H1 (cell line): ENCODE results near the gene POLR3A. TPM values are rescaled to one million over a fixed set of nuclear protein-coding genes. Genes with fewer than 3 reads are reported as not detected.

Experiments
- SUZ12 ChIP-seq: fragments of 200-600 bp; sonication (generic); IDR thresholded peaks from 2 replicates; pipeline ENCODE4 v1.6.1; 2012; ENCODE audit warnings: mild to moderate bottlenecking, inconsistent platforms, low read length, moderate library complexity, mixed read lengths
- YY1 ChIP-seq: IDR thresholded peaks from 2 replicates; pipeline ENCODE4 v1.6.1; 2011; ENCODE audit warnings: low read depth, mild to moderate bottlenecking, low read length
- polyA plus RNA-seq, 7 experiments: library from polyadenylated mRNA; depleted of rRNA in 3 of 7; stranded (reverse) in 5 of 7; unstranded in 2 of 7; fragments of >200 nt in 5 of 7; fragments of 200-250 nt in 2 of 7; gene quantifications; 1 replicate in 5 of 7; 2 replicates in 1 of 7; 4 replicates in 1 of 7; pipeline versions ENCODE4 v1.2.1 to v1.2.3, GENCODE V29; 2011 to 2013; ENCODE audit warnings: missing spikeins in 2 of 7, mixed read lengths in 2 of 7
- total RNA-seq: library from RNA; stranded (reverse); fragmentation: NEBNext Ultra II Directional; extraction: Animal tissue kit (Norgen Biotek cat#: 25700); gene quantifications from 2 replicates; pipeline ENCODE4 v1.2.1, GENCODE V29; 2021
- TF ChIP-seq, protein P1 (sequence below): fragments of 300-600 bp; sonication (generic); IDR thresholded peaks from 2 replicates; pipeline ENCODE4 v1.7.1; 2012; ENCODE audit warnings: low read length, moderate library complexity, mild to moderate bottlenecking, inconsistent platforms; ENCODE audit not compliant: insufficient replicate concordance

The POLR3A gene
- total and polyA plus RNA-seq, 2 of the 8 experiments (the other 6 are each of a cell fraction or from before 2014, with no cell fraction given), result 11.3 to 38.6 TPM

DNA sequence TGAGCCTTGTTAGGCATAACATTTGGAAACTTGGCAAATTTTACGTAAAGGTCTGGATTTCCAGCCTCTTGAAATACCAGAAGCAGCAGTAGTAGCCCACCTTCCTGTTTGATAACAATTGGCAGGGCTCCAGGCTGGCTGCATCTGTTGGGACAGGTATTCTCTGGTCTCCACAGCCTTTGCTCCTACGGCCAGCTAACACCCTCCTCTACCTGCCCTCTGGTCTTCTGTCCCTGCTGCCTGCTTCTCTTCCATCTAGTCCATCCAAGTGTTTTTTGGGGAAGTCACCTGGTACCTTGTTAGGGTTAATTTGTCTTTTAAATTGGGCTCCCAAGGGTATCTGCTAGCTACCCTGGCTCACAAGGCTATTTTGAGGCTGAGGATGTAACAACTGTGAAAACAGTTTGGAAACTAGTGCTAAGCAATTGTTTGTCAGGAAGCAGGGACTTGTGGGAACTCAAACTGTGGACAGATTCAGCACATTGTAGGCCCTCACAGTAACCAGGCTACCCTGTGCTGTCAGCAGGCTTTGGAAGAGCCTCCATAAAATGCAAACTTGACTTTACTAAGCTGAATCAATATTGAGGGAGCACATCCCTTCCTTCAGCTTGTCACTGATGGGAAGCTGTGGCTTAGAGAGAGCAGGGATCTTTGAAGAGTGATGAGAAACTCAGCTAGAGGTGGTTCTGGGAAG is 12.9 kb upstream of the POLR3A start (continued):
- TF ChIP-seq, protein P1, sequence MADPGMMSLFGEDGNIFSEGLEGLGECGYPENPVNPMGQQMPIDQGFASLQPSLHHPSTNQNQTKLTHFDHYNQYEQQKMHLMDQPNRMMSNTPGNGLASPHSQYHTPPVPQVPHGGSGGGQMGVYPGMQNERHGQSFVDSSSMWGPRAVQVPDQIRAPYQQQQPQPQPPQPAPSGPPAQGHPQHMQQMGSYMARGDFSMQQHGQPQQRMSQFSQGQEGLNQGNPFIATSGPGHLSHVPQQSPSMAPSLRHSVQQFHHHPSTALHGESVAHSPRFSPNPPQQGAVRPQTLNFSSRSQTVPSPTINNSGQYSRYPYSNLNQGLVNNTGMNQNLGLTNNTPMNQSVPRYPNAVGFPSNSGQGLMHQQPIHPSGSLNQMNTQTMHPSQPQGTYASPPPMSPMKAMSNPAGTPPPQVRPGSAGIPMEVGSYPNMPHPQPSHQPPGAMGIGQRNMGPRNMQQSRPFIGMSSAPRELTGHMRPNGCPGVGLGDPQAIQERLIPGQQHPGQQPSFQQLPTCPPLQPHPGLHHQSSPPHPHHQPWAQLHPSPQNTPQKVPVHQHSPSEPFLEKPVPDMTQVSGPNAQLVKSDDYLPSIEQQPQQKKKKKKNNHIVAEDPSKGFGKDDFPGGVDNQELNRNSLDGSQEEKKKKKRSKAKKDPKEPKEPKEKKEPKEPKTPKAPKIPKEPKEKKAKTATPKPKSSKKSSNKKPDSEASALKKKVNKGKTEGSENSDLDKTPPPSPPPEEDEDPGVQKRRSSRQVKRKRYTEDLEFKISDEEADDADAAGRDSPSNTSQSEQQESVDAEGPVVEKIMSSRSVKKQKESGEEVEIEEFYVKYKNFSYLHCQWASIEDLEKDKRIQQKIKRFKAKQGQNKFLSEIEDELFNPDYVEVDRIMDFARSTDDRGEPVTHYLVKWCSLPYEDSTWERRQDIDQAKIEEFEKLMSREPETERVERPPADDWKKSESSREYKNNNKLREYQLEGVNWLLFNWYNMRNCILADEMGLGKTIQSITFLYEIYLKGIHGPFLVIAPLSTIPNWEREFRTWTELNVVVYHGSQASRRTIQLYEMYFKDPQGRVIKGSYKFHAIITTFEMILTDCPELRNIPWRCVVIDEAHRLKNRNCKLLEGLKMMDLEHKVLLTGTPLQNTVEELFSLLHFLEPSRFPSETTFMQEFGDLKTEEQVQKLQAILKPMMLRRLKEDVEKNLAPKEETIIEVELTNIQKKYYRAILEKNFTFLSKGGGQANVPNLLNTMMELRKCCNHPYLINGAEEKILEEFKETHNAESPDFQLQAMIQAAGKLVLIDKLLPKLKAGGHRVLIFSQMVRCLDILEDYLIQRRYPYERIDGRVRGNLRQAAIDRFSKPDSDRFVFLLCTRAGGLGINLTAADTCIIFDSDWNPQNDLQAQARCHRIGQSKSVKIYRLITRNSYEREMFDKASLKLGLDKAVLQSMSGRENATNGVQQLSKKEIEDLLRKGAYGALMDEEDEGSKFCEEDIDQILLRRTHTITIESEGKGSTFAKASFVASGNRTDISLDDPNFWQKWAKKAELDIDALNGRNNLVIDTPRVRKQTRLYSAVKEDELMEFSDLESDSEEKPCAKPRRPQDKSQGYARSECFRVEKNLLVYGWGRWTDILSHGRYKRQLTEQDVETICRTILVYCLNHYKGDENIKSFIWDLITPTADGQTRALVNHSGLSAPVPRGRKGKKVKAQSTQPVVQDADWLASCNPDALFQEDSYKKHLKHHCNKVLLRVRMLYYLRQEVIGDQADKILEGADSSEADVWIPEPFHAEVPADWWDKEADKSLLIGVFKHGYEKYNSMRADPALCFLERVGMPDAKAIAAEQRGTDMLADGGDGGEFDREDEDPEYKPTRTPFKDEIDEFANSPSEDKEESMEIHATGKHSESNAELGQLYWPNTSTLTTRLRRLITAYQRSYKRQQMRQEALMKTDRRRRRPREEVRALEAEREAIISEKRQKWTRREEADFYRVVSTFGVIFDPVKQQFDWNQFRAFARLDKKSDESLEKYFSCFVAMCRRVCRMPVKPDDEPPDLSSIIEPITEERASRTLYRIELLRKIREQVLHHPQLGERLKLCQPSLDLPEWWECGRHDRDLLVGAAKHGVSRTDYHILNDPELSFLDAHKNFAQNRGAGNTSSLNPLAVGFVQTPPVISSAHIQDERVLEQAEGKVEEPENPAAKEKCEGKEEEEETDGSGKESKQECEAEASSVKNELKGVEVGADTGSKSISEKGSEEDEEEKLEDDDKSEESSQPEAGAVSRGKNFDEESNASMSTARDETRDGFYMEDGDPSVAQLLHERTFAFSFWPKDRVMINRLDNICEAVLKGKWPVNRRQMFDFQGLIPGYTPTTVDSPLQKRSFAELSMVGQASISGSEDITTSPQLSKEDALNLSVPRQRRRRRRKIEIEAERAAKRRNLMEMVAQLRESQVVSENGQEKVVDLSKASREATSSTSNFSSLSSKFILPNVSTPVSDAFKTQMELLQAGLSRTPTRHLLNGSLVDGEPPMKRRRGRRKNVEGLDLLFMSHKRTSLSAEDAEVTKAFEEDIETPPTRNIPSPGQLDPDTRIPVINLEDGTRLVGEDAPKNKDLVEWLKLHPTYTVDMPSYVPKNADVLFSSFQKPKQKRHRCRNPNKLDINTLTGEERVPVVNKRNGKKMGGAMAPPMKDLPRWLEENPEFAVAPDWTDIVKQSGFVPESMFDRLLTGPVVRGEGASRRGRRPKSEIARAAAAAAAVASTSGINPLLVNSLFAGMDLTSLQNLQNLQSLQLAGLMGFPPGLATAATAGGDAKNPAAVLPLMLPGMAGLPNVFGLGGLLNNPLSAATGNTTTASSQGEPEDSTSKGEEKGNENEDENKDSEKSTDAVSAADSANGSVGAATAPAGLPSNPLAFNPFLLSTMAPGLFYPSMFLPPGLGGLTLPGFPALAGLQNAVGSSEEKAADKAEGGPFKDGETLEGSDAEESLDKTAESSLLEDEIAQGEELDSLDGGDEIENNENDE, result no peak
- TF ChIP-seq YY1 (no peak), SUZ12 (no peak)
